ENCODE results near the gene ZFP30. TPM values are rescaled to one million over a fixed set of nuclear protein-coding genes. Genes with fewer than 3 reads are reported as not detected.

ZFP30 gene
- total and polyA plus RNA-seq, 2 of the 13 experiments (the other 11 are each of a cell fraction or from before 2014, with no cell fraction given), result 3.4 to 19.2 TPM

GRCh38 chr19:37594982-37595382, 60.3 kb downstream of the ZFP30 start (continued):
- TF ChIP-seq HMGXB4 (CRISPR knock-in tag; IDR thresholded peaks at IDR 0.05; ENCODE audit: borderline replicate concordance in 1 of 2, low read depth in 1 of 2) (0 out of 4 replicates have a peak, but pooled peaks of 1 of the 2 experiments have one; percentile 4), TGIF2 (CRISPR knock-in tag; IDR thresholded peaks at IDR 0.05) (peak; percentile 92), HNF4A (CRISPR knock-in tag; IDR thresholded peaks at IDR 0.05) (no peak), ZFX (CRISPR knock-in tag; IDR thresholded peaks at IDR 0.05; ENCODE audit: low read depth) (no peak), ZNF569 (CRISPR knock-in tag; IDR thresholded peaks at IDR 0.05; ENCODE audit: borderline replicate concordance) (no peak), CBFB (CRISPR knock-in tag; IDR thresholded peaks at IDR 0.05) (no peak), ZNF747 (CRISPR knock-in tag; IDR thresholded peaks at IDR 0.05; ENCODE audit: borderline replicate concordance) (no peak), PAF1 (CRISPR knock-in tag; IDR thresholded peaks at IDR 0.05) (no peak), PAXIP1 (CRISPR knock-in tag; conservative IDR thresholded peaks at IDR 0.05) (no peak), HBP1 (CRISPR knock-in tag; IDR thresholded peaks at IDR 0.05; ENCODE audit: low read depth) (peak; percentile 56; the same call in 1 of the 2 replicates), HNRNPL (IDR thresholded peaks at IDR 0.05; ENCODE audit: low read depth, low read length) (no peak), PRPF4 (IDR thresholded peaks at IDR 0.05; ENCODE audit: low read depth, low read length, poor library complexity, severe bottlenecking) (no peak), HIC2 (CRISPR knock-in tag; IDR thresholded peaks at IDR 0.05; ENCODE audit: low read depth) (no peak), ZFP90 (CRISPR knock-in tag; IDR thresholded peaks at IDR 0.05; ENCODE audit: borderline replicate concordance) (no peak), GTF3A (CRISPR knock-in tag; conservative IDR thresholded peaks at IDR 0.05) (no peak), HMG20A (CRISPR knock-in tag; IDR thresholded peaks at IDR 0.05; ENCODE audit: borderline replicate concordance) (no peak), ZNF225 (CRISPR knock-in tag; IDR thresholded peaks at IDR 0.05) (no peak), NFE2L1 (CRISPR knock-in tag; IDR thresholded peaks at IDR 0.05; ENCODE audit: borderline replicate concordance) (no peak), GMEB1 (CRISPR knock-in tag; IDR thresholded peaks at IDR 0.05; ENCODE audit: borderline replicate concordance) (0 out of 2 replicates have a peak, but pooled peaks have one; percentile 70), KLF6 (CRISPR knock-in tag; IDR thresholded peaks at IDR 0.05) (no peak)
